Neural progenitor cell (in vitro differentiated cells): Measurements from ENCODE around the gene KIF9. TPM values are rescaled to one million over a fixed set of nuclear protein-coding genes. Genes with fewer than 3 reads are reported as not detected.
"Not testable (repeated sequence)": the region's sequence is repeated elsewhere in the genome, so short reads cannot be mapped to it uniquely, and the experiment has no call there.

Source experiments
- DNase-seq: peaks from one replicate; pipeline ENCODE4 v3.0.0-alpha.2; 2016; ENCODE audit warnings: low spot score
- H2AFZ ChIP-seq: fragments of 200-600 bp; sonication (generic); replicated peaks from 2 replicates; pipeline ENCODE4 v1.6.1; 2016; ENCODE audit warnings: antibody characterized with exemption
- H3F3A ChIP-seq: fragments of 200-600 bp; sonication (generic); 2 replicates; pipeline ENCODE4 v1.6.1; 2016; ENCODE audit warnings: antibody characterized with exemption, low read depth
- H3K27ac ChIP-seq: fragments of 200-600 bp; sonication (generic); 2 replicates; pipeline ENCODE4 v1.5.1; 2016; ENCODE audit warnings: mild to moderate bottlenecking
- H3K27me3 ChIP-seq: fragments of 200-600 bp; sonication (generic); 2 replicates; pipeline ENCODE4 v1.6.1; 2016; ENCODE audit warnings: mild to moderate bottlenecking, moderate library complexity
- H3K36me3 ChIP-seq: fragments of 200-600 bp; sonication (generic); 2 replicates; pipeline ENCODE4 v1.5.1; 2016
- H3K4me1 ChIP-seq: fragments of 200-600 bp; sonication (generic); 2 replicates; pipeline ENCODE4 v1.6.1; 2016; ENCODE audit warnings: mixed run types
- H3K4me2 ChIP-seq: fragments of 200-600 bp; sonication (generic); 2 replicates; pipeline ENCODE4 v1.6.1; 2016
- H3K4me3 ChIP-seq: fragments of 200-600 bp; sonication (generic); 2 replicates; pipeline ENCODE4 v1.5.1; 2016
- H3K79me2 ChIP-seq: fragments of 200-600 bp; sonication (generic); 2 replicates; pipeline ENCODE4 v1.6.1; 2016; ENCODE audit warnings: low read depth
- H3K9ac ChIP-seq: fragments of 200-600 bp; sonication (generic); 2 replicates; pipeline ENCODE4 v1.6.1; 2016
- H3K9me3 ChIP-seq: fragments of 200-600 bp; sonication (generic); 2 replicates; pipeline ENCODE4 v1.5.1; 2016; ENCODE audit warnings: low read depth
- H4K20me1 ChIP-seq: fragments of 200-600 bp; sonication (generic); 2 replicates; pipeline ENCODE4 v1.6.1; 2016; ENCODE audit warnings: low read depth
- H3K27ac Mint-ChIP-seq: 3 replicates; pipeline ENCODE4 v1.8.0; 2021; ENCODE audit warnings: mixed read lengths
- H3K27me3 Mint-ChIP-seq: 2 replicates; pipeline ENCODE4 v1.8.0; 2022; ENCODE audit warnings: low read depth, mild to moderate bottlenecking, inconsistent platforms, moderate library complexity, mixed read lengths; ENCODE audit not compliant: insufficient read depth
- H3K36me3 Mint-ChIP-seq: 3 replicates; pipeline ENCODE4 v1.8.0; 2021; ENCODE audit warnings: mixed read lengths
- H3K4me1 Mint-ChIP-seq: 3 replicates; pipeline ENCODE4 v1.8.0; 2021; ENCODE audit warnings: mixed read lengths
- H3K4me3 Mint-ChIP-seq: 3 replicates; pipeline ENCODE4 v1.8.0; 2021; ENCODE audit warnings: mild to moderate bottlenecking, moderate library complexity, mixed read lengths
- H3K9me3 Mint-ChIP-seq: 3 replicates; pipeline ENCODE4 v1.8.0; 2020; ENCODE audit warnings: mixed read lengths
- CTCF ChIP-seq: fragments of 200-600 bp; sonication (generic); IDR thresholded peaks from 2 replicates; pipeline ENCODE4 v1.5.1; 2017; ENCODE audit warnings: antibody characterized with exemption, mild to moderate bottlenecking
- EZH2 ChIP-seq: fragments of 200-600 bp; sonication (generic); IDR thresholded peaks from 2 replicates; pipeline ENCODE4 v1.6.1; 2017; ENCODE audit warnings: antibody characterized with exemption, mild to moderate bottlenecking, moderate library complexity
- EZH2phosphoT487 ChIP-seq: fragments of 200-600 bp; sonication (generic); IDR thresholded peaks from 2 replicates; pipeline ENCODE4 v1.6.1; 2017; ENCODE audit warnings: antibody characterized with exemption
- total RNA-seq: library from RNA; depleted of rRNA; stranded (reverse); fragments of >200 nt; gene quantifications from 2 replicates; pipeline ENCODE4 v1.2.3, GENCODE V29; 2015; ENCODE audit warnings: low replicate concordance

KIF9 gene
- total RNA-seq, 1 donor from 2014 or later = 6.4 TPM

- no peaks in the 10 kb centered on the region for H3K9me3 ChIP-seq
- H3K4me3 ChIP-seq = no peak overlapping the region
- peaks cover 4% of the 10 kb centered on the region for H3F3A ChIP-seq
- Mint-ChIP-seq H3K27me3 (peaks cover 3% of the 10 kb centered on the region), H3K4me1 (no peaks in the 10 kb centered on the region), H3K36me3 (peaks cover 7% of the 10 kb centered on the region), H3K9me3 (no peaks in the 10 kb centered on the region), H3K27ac (no peak overlapping the region), H3K4me3 (no peak overlapping the region)
- no peak for DNase-seq
- H3K4me1 ChIP-seq = no peaks in the 10 kb centered on the region
- H4K20me1 ChIP-seq = peaks cover 4% of the 10 kb centered on the region
- TF ChIP-seq EZH2phosphoT487 = no peak
- TF ChIP-seq CTCF = no peak
- TF ChIP-seq EZH2 = no peak
- no peak overlapping the region for H2AFZ ChIP-seq
- no peaks in the 10 kb centered on the region for H3K36me3 ChIP-seq
- H3K79me2 ChIP-seq = peaks cover 4% of the 10 kb centered on the region
- no peaks in the 10 kb centered on the region for H3K27me3 ChIP-seq
- H3K27ac ChIP-seq = no peak overlapping the region
- no peak overlapping the region for H3K9ac ChIP-seq
- H3K4me2 ChIP-seq = no peak overlapping the region
Measured at GRCh38 chr3:47319956-47320355, 37.4 kb upstream of the KIF9 start.

- Mint-ChIP-seq H3K4me3 (no peak overlapping the region), H3K27ac (no peak overlapping the region), H3K9me3 (no peaks in the 10 kb centered on the region), H3K27me3 (peaks cover 3% of the 10 kb centered on the region), H3K36me3 (peaks cover 7% of the 10 kb centered on the region), H3K4me1 (no peaks in the 10 kb centered on the region)
- Histone ChIP-seq H3K9ac (no peak overlapping the region), H4K20me1 (no peaks in the 10 kb centered on the region), H3K36me3 (no peaks in the 10 kb centered on the region), H3K9me3 (no peaks in the 10 kb centered on the region), H3F3A (peaks cover 3% of the 10 kb centered on the region), H3K27me3 (no peaks in the 10 kb centered on the region), H2AFZ (no peak overlapping the region), H3K4me3 (no peak overlapping the region), H3K27ac (no peak overlapping the region), H3K4me2 (no peak overlapping the region), H3K4me1 (no peaks in the 10 kb centered on the region), H3K79me2 (peaks cover 4% of the 10 kb centered on the region)
- no peak for TF ChIP-seq CTCF
- no peak for TF ChIP-seq EZH2
- TF ChIP-seq EZH2phosphoT487 = no peak
- no peak for DNase-seq
Measured at GRCh38 chr3:47318916-47319315, 36.3 kb upstream of the KIF9 start.

GRCh38 chr3:47316151-47316550 lies 33.6 kb upstream of the KIF9 start:
- not testable (repeated sequence) for H3K4me3 ChIP-seq, H3K9me3 ChIP-seq, H3K27me3 Mint-ChIP-seq, H3K4me1 ChIP-seq, H4K20me1 ChIP-seq, H3K36me3 Mint-ChIP-seq, H3K27ac Mint-ChIP-seq, H3K4me1 Mint-ChIP-seq, H3K9ac ChIP-seq, H3K79me2 ChIP-seq, H3K4me2 ChIP-seq, H3K27ac ChIP-seq, H2AFZ ChIP-seq, H3K9me3 Mint-ChIP-seq, H3K36me3 ChIP-seq, H3K27me3 ChIP-seq, DNase-seq, H3F3A ChIP-seq, H3K4me3 Mint-ChIP-seq

GRCh38 chr3:47315069-47315647 lies 32.6 kb upstream of the KIF9 start:
- no peaks in the 10 kb centered on the region for H4K20me1 ChIP-seq
- H3F3A ChIP-seq = no peaks in the 10 kb centered on the region
- H3K27ac ChIP-seq = no peak overlapping the region
- H3K4me1 ChIP-seq = no peaks in the 10 kb centered on the region
- peaks cover 6% of the 10 kb centered on the region for H3K9me3 Mint-ChIP-seq
- H3K36me3 ChIP-seq = no peaks in the 10 kb centered on the region
- H3K27ac Mint-ChIP-seq = no peak overlapping the region
- no peak overlapping the region for H3K4me3 Mint-ChIP-seq
- H2AFZ ChIP-seq = no peak overlapping the region
- no peak for DNase-seq
- no peak overlapping the region for H3K9ac ChIP-seq
- H3K27me3 Mint-ChIP-seq = no peaks in the 10 kb centered on the region
- H3K4me2 ChIP-seq = no peak overlapping the region
- peaks cover 4% of the 10 kb centered on the region for H3K79me2 ChIP-seq
- no peak overlapping the region for H3K4me3 ChIP-seq
- H3K4me1 Mint-ChIP-seq = no peaks in the 10 kb centered on the region
- peaks cover 10% of the 10 kb centered on the region for H3K36me3 Mint-ChIP-seq
- H3K27me3 ChIP-seq = no peaks in the 10 kb centered on the region
- H3K9me3 ChIP-seq = no peaks in the 10 kb centered on the region
- no peak for TF ChIP-seq CTCF
- TF ChIP-seq EZH2phosphoT487 = no peak
- TF ChIP-seq EZH2 = no peak
